SJSA1 (cell line): ENCODE results near the gene NPM1. TPM values are rescaled to one million over a fixed set of nuclear protein-coding genes. Genes with fewer than 3 reads are reported as not detected.

Source experiments
- DNase-seq, 2 experiments: peaks; one replicate each; pipeline ENCODE4 v3.0.0-alpha.2; 2015 to 2020; ENCODE audit warnings: low spot score in 2 of 2, low read depth in 1 of 2
- H3K27ac ChIP-seq: fragments of 250-450 bp; sonication (Bioruptor Pico); 2 replicates; pipeline ENCODE4 v1.5.1; 2020; ENCODE audit warnings: mild to moderate bottlenecking, moderate library complexity
- H3K27me3 ChIP-seq: fragments of 250-450 bp; sonication (Bioruptor Pico); replicated peaks from 2 replicates; pipeline ENCODE4 v1.5.1; 2020; ENCODE audit warnings: mild to moderate bottlenecking, moderate library complexity
- H3K36me3 ChIP-seq: fragments of 250-450 bp; sonication (Bioruptor Pico); 2 replicates; pipeline ENCODE4 v1.5.1; 2020; ENCODE audit warnings: mild to moderate bottlenecking
- H3K4me1 ChIP-seq: fragments of 250-450 bp; sonication (Bioruptor Pico); replicated peaks from 2 replicates; pipeline ENCODE4 v1.6.1; 2021; ENCODE audit warnings: mild to moderate bottlenecking
- H3K4me3 ChIP-seq: fragments of 250-450 bp; sonication (Bioruptor Pico); 2 replicates; pipeline ENCODE4 v1.5.1; 2020; ENCODE audit warnings: mild to moderate bottlenecking
- H3K9me3 ChIP-seq: fragments of 250-450 bp; sonication (Bioruptor Pico); replicated peaks from 2 replicates; pipeline ENCODE4 v1.5.1; 2020; ENCODE audit warnings: mild to moderate bottlenecking
- total RNA-seq: library from RNA; depleted of rRNA; stranded (reverse); fragments of >200 nt; shearing (Covaris generic); gene quantifications from 2 replicates; pipeline ENCODE4 v1.2.3, GENCODE V29; 2014; rRNA removed

The NPM1 gene
- total RNA-seq, 1 experiment from 2014 or later = 2,195 TPM

GRCh38 chr5:171447226-171447625 lies 59.6 kb downstream of the NPM1 start:
- Histone ChIP-seq H3K9me3 (no peaks in the 10 kb centered on the region), H3K27ac (no peak overlapping the region), H3K4me3 (no peak overlapping the region), H3K27me3 (no peaks in the 10 kb centered on the region), H3K36me3 (no peaks in the 10 kb centered on the region), H3K4me1 (peaks cover 11% of the 10 kb centered on the region)
- no peak for DNase-seq

GRCh38 chr5:171449426-171449825 lies 61.8 kb downstream of the NPM1 start:
- Histone ChIP-seq H3K4me1 (peaks cover 11% of the 10 kb centered on the region), H3K4me3 (no peak overlapping the region), H3K27me3 (no peaks in the 10 kb centered on the region), H3K27ac (no peak overlapping the region), H3K9me3 (no peaks in the 10 kb centered on the region), H3K36me3 (no peaks in the 10 kb centered on the region)
- no peak for DNase-seq

GRCh38 chr5:171450423-171451331 lies 63.0 kb downstream of the NPM1 start:
- peak overlapping the region; percentile 46 for H3K4me3 ChIP-seq
- peak; percentile 61 to 87 for DNase-seq
- H3K27ac ChIP-seq = peak overlapping the region; percentile 91
- H3K4me1 ChIP-seq = peaks cover 11% of the 10 kb centered on the region
- H3K36me3 ChIP-seq = no peaks in the 10 kb centered on the region
- H3K9me3 ChIP-seq = no peaks in the 10 kb centered on the region
- H3K27me3 ChIP-seq = no peaks in the 10 kb centered on the region

- Histone ChIP-seq H3K4me3 (peak overlapping the region; percentile 46), H3K4me1 (peaks cover 11% of the 10 kb centered on the region), H3K9me3 (no peaks in the 10 kb centered on the region), H3K36me3 (no peaks in the 10 kb centered on the region), H3K27ac (peak overlapping the region; percentile 91), H3K27me3 (no peaks in the 10 kb centered on the region)
- DNase-seq = no peak
Observed at GRCh38 chr5:171451421-171451820, 63.8 kb downstream of the NPM1 start.

GRCh38 chr5:171453056-171453725 lies 65.5 kb downstream of the NPM1 start:
- peaks cover 11% of the 10 kb centered on the region for H3K4me1 ChIP-seq
- no peak overlapping the region for H3K27ac ChIP-seq
- H3K4me3 ChIP-seq = no peak overlapping the region
- no peak for DNase-seq
- no peaks in the 10 kb centered on the region for H3K36me3 ChIP-seq
- no peaks in the 10 kb centered on the region for H3K9me3 ChIP-seq
- H3K27me3 ChIP-seq = no peaks in the 10 kb centered on the region; the same call in 1 of the 2 replicates

GRCh38 chr5:171453988-171454387 lies 66.3 kb downstream of the NPM1 start:
- H3K36me3 ChIP-seq = no peaks in the 10 kb centered on the region
- no peak overlapping the region for H3K4me3 ChIP-seq
- H3K9me3 ChIP-seq = no peaks in the 10 kb centered on the region
- no peak for DNase-seq
- no peaks in the 10 kb centered on the region; the same call in 1 of the 2 replicates for H3K27me3 ChIP-seq
- H3K4me1 ChIP-seq = peaks cover 11% of the 10 kb centered on the region
- H3K27ac ChIP-seq = no peak overlapping the region

- Histone ChIP-seq H3K27me3 (no peaks in the 10 kb centered on the region; the same call in 1 of the 2 replicates), H3K36me3 (no peaks in the 10 kb centered on the region), H3K9me3 (no peaks in the 10 kb centered on the region), H3K4me1 (peaks cover 11% of the 10 kb centered on the region), H3K27ac (no peak overlapping the region), H3K4me3 (no peak overlapping the region)
- no peak for DNase-seq
Observed at GRCh38 chr5:171454549-171454948, 66.9 kb downstream of the NPM1 start.

GRCh38 chr5:171455522-171455921 lies 67.9 kb downstream of the NPM1 start:
- Histone ChIP-seq H3K9me3 (no peaks in the 10 kb centered on the region), H3K4me1 (peaks cover 5% of the 10 kb centered on the region), H3K27ac (no peak overlapping the region), H3K36me3 (no peaks in the 10 kb centered on the region), H3K4me3 (no peak overlapping the region), H3K27me3 (no peaks in the 10 kb centered on the region; the same call in 1 of the 2 replicates)
- DNase-seq = no peak

GRCh38 chr5:171457208-171457981 lies 69.7 kb downstream of the NPM1 start:
- H3K9me3 ChIP-seq = no peaks in the 10 kb centered on the region
- H3K27me3 ChIP-seq = no peaks in the 10 kb centered on the region; the same call in 1 of the 2 replicates
- H3K36me3 ChIP-seq = no peaks in the 10 kb centered on the region
- H3K4me1 ChIP-seq = no peaks in the 10 kb centered on the region
- no peak for DNase-seq
- no peak overlapping the region for H3K4me3 ChIP-seq
- H3K27ac ChIP-seq = no peak overlapping the region

GRCh38 chr5:171459839-171460238 lies 72.2 kb downstream of the NPM1 start:
- no peak for DNase-seq
- Histone ChIP-seq H3K27ac (no peak overlapping the region), H3K9me3 (no peaks in the 10 kb centered on the region), H3K4me1 (no peaks in the 10 kb centered on the region), H3K36me3 (no peaks in the 10 kb centered on the region), H3K27me3 (no peaks in the 10 kb centered on the region; the same call in 1 of the 2 replicates), H3K4me3 (no peak overlapping the region)

Other genes with a start within 250 kb of the NPM1 start
- gene TLX3, start 78.6 kb upstream of the NPM1 start, total RNA-seq = not detected in 2 replicates
- 0.21 TPM in 1 of 2 replicates, not detected in the other for gene FGF18, start 31.8 kb downstream of the NPM1 start, total RNA-seq